Astrocyte (in vitro differentiated cells and primary cell): ENCODE results near the gene CCDC141.

Experiments
- EZH2 ChIP-seq: IDR thresholded peaks from 2 replicates; pipeline ENCODE4 v1.6.1; 2012; ENCODE audit warnings: mild to moderate bottlenecking, low read length, inconsistent platforms; ENCODE audit not compliant: insufficient read depth
- TF ChIP-seq, protein P1 (sequence below): IDR thresholded peaks from 2 replicates; pipeline ENCODE4 v1.5.1; 2011; ENCODE audit warnings: low read depth, mild to moderate bottlenecking, inconsistent platforms, low read length, moderate library complexity; ENCODE audit not compliant: insufficient read depth

DNA sequence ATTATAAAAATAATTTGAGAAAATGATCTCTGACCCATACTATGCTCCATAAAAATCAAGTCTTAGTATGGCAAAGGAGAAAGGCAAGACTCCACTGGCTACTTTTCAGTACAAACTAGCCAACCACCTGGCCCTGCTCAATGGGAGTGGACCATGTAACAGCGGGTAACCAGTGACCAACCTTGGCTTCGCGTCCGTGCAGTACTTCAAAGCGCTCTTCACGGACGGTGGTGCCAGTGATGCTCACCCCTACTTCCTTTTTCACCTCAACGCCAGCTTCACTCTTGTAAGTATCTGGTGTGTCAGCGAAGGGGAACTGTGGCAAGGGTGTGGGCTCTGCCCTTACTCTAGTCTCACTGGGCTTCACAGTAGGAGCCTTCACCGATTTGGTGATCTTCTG is 266.0 kb downstream of the CCDC141 start:
- TF ChIP-seq, protein P1, sequence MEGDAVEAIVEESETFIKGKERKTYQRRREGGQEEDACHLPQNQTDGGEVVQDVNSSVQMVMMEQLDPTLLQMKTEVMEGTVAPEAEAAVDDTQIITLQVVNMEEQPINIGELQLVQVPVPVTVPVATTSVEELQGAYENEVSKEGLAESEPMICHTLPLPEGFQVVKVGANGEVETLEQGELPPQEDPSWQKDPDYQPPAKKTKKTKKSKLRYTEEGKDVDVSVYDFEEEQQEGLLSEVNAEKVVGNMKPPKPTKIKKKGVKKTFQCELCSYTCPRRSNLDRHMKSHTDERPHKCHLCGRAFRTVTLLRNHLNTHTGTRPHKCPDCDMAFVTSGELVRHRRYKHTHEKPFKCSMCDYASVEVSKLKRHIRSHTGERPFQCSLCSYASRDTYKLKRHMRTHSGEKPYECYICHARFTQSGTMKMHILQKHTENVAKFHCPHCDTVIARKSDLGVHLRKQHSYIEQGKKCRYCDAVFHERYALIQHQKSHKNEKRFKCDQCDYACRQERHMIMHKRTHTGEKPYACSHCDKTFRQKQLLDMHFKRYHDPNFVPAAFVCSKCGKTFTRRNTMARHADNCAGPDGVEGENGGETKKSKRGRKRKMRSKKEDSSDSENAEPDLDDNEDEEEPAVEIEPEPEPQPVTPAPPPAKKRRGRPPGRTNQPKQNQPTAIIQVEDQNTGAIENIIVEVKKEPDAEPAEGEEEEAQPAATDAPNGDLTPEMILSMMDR, result no peak
- no peak for TF ChIP-seq EZH2
